Neural cell (in vitro differentiated cells): ENCODE data around the gene GC.

ENCODE experiments used
- EP300 ChIP-seq: fragments of 450-650 bp; conservative IDR thresholded peaks from 2 replicates; pipeline ENCODE4 v1.6.1; 2014; ENCODE audit warnings: antibody characterized with exemption, mild to moderate bottlenecking, moderate library complexity; ENCODE audit not compliant: poor library complexity, severe bottlenecking
- EZH2 ChIP-seq: fragments of 200-600, 300-800 bp; shearing (Covaris generic), sonication (generic); IDR thresholded peaks from 2 replicates; pipeline ENCODE4 v1.6.1; 2014; ENCODE audit warnings: antibody characterized with exemption, low read length, borderline replicate concordance, mild to moderate bottlenecking; ENCODE audit not compliant: insufficient read depth, poor library complexity, severe bottlenecking
- MXI1 ChIP-seq: fragments of 450-650 bp; conservative IDR thresholded peaks from 2 replicates; pipeline ENCODE4 v1.6.1; 2014; ENCODE audit warnings: antibody characterized with exemption, mild to moderate bottlenecking; ENCODE audit not compliant: poor library complexity, severe bottlenecking
- POLR2AphosphoS5 ChIP-seq: IDR thresholded peaks from 2 replicates; pipeline ENCODE4 v1.6.1; 2012
- RAD21 ChIP-seq: fragments of 450-650 bp; conservative IDR thresholded peaks from 2 replicates; pipeline ENCODE4 v1.6.1; 2014; ENCODE audit warnings: antibody characterized with exemption, mild to moderate bottlenecking, moderate library complexity
- SMC3 ChIP-seq: fragments of 450-650 bp; conservative IDR thresholded peaks from 2 replicates; pipeline ENCODE4 v1.6.1; 2014; ENCODE audit warnings: antibody characterized with exemption, mild to moderate bottlenecking, moderate library complexity; ENCODE audit not compliant: poor library complexity
- TAF1 ChIP-seq: IDR thresholded peaks from 2 replicates; pipeline ENCODE4 v1.6.1; 2012; ENCODE audit warnings: low read depth
- TF ChIP-seq, protein P1 (sequence below): fragments of 450-650 bp; IDR thresholded peaks from 2 replicates; pipeline ENCODE4 v1.5.1; 2014; ENCODE audit warnings: antibody characterized with exemption, mild to moderate bottlenecking, moderate library complexity; ENCODE audit not compliant: poor library complexity, severe bottlenecking
- TF ChIP-seq, protein P2 (sequence below): IDR thresholded peaks from 2 replicates; pipeline ENCODE4 v1.6.1; 2012; ENCODE audit warnings: borderline replicate concordance

DNA sequence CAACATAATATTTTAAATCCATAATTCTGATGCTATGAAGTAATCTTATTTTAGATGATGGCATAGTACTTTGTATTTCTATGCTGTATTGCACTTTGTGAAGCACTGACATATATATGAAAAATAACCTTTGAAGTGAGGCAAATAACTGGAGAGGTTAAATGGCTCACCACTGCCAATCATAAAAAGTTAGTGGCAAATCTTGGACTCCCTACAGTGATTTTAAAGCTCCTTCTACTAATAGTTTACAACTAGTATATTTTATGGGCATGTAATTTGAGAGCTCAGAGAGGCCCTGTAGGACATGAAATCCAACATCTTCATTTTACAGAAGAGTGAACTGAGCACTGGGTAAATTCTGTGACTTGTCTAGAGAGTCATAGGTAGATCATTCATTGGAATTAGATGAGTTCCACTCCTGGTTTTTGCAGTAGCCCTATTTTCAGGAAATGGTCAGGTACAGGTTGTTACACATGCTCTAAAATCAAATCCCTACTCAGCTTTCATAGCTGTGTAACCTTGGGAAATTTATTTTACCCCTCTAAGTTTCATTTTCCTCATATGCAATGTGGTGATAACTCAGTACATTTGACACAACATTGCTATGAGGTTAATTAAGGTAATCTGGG is 804 bp upstream of the GC start:
- no peak for TF ChIP-seq SMC3
- TF ChIP-seq, protein P1, sequence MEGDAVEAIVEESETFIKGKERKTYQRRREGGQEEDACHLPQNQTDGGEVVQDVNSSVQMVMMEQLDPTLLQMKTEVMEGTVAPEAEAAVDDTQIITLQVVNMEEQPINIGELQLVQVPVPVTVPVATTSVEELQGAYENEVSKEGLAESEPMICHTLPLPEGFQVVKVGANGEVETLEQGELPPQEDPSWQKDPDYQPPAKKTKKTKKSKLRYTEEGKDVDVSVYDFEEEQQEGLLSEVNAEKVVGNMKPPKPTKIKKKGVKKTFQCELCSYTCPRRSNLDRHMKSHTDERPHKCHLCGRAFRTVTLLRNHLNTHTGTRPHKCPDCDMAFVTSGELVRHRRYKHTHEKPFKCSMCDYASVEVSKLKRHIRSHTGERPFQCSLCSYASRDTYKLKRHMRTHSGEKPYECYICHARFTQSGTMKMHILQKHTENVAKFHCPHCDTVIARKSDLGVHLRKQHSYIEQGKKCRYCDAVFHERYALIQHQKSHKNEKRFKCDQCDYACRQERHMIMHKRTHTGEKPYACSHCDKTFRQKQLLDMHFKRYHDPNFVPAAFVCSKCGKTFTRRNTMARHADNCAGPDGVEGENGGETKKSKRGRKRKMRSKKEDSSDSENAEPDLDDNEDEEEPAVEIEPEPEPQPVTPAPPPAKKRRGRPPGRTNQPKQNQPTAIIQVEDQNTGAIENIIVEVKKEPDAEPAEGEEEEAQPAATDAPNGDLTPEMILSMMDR, result no peak
- no peak for TF ChIP-seq POLR2AphosphoS5
- no peak for TF ChIP-seq EZH2
- TF ChIP-seq TAF1, result no peak
- no peak for TF ChIP-seq EP300
- TF ChIP-seq RAD21, result no peak
- TF ChIP-seq MXI1, result no peak
- TF ChIP-seq, protein P2, sequence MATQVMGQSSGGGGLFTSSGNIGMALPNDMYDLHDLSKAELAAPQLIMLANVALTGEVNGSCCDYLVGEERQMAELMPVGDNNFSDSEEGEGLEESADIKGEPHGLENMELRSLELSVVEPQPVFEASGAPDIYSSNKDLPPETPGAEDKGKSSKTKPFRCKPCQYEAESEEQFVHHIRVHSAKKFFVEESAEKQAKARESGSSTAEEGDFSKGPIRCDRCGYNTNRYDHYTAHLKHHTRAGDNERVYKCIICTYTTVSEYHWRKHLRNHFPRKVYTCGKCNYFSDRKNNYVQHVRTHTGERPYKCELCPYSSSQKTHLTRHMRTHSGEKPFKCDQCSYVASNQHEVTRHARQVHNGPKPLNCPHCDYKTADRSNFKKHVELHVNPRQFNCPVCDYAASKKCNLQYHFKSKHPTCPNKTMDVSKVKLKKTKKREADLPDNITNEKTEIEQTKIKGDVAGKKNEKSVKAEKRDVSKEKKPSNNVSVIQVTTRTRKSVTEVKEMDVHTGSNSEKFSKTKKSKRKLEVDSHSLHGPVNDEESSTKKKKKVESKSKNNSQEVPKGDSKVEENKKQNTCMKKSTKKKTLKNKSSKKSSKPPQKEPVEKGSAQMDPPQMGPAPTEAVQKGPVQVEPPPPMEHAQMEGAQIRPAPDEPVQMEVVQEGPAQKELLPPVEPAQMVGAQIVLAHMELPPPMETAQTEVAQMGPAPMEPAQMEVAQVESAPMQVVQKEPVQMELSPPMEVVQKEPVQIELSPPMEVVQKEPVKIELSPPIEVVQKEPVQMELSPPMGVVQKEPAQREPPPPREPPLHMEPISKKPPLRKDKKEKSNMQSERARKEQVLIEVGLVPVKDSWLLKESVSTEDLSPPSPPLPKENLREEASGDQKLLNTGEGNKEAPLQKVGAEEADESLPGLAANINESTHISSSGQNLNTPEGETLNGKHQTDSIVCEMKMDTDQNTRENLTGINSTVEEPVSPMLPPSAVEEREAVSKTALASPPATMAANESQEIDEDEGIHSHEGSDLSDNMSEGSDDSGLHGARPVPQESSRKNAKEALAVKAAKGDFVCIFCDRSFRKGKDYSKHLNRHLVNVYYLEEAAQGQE, result no peak
